Mesothelial cell of epicardium (in vitro differentiated cells): ENCODE measurements around the gene RNGTT. TPM values are rescaled to one million over a fixed set of nuclear protein-coding genes. Genes with fewer than 3 reads are reported as not detected.

Source experiments
- DNase-seq, 2 experiments: peaks; one replicate each; pipeline ENCODE4 v3.0.0; 2021; ENCODE audit warnings: low spot score in 2 of 2; ENCODE audit not compliant: unreplicated experiment in 2 of 2
- H3K27ac Mint-ChIP-seq: 2 replicates; pipeline ENCODE4 v1.8.0; 2021; ENCODE audit warnings: mixed read lengths
- H3K27me3 Mint-ChIP-seq: 2 replicates; pipeline ENCODE4 v1.8.0; 2021; ENCODE audit warnings: low read depth, mixed read lengths
- H3K36me3 Mint-ChIP-seq: 2 replicates; pipeline ENCODE4 v1.8.0; 2021; ENCODE audit warnings: mixed read lengths
- H3K4me1 Mint-ChIP-seq: 2 replicates; pipeline ENCODE4 v1.8.0; 2021; ENCODE audit warnings: mixed read lengths
- H3K4me3 Mint-ChIP-seq: 2 replicates; pipeline ENCODE4 v1.8.0; 2021; ENCODE audit warnings: mild to moderate bottlenecking, moderate library complexity, mixed read lengths
- H3K9me3 Mint-ChIP-seq: 2 replicates; pipeline ENCODE4 v1.8.0; 2021; ENCODE audit warnings: mixed read lengths
- CTCF ChIP-seq: fragments of 200-600 bp; sonication (generic); IDR thresholded peaks from one replicate; pipeline ENCODE4 v1.5.0; 2021; ENCODE audit warnings: antibody characterized with exemption; ENCODE audit not compliant: unreplicated experiment
- total RNA-seq: library from RNA; stranded (reverse); gene quantifications from 3 replicates; pipeline ENCODE4 v1.2.1, GENCODE V29; 2021

Gene RNGTT
- 15.6 to 16.5 TPM (median 16.0 TPM) in 3 replicates for total RNA-seq

GRCh38 chr6:88963139-88964090, at the start of gene RNGTT:
TSS of gene RNGTT (minus strand) at chr6:88963618. CDS start at chr6:88963409, 209 bp downstream.
- Mint-ChIP-seq H3K36me3 (peaks cover 7% of the 10 kb centered on the region), H3K27me3 (no peaks in the 10 kb centered on the region), H3K4me1 (peaks cover 27% of the 10 kb centered on the region), H3K9me3 (peaks cover 9% of the 10 kb centered on the region), H3K27ac (peak within 1 kb of the TSS; percentile 97), H3K4me3 (peak within 1 kb of the TSS; percentile 99)
- peak; percentile 97 for DNase-seq
- TF ChIP-seq CTCF, result no peak

GRCh38 chr6:89011436-89011835, 48.0 kb upstream of the RNGTT start:
- Mint-ChIP-seq H3K27me3 (no peaks in the 10 kb centered on the region), H3K9me3 (peaks cover 9% of the 10 kb centered on the region), H3K4me1 (peaks cover 22% of the 10 kb centered on the region), H3K4me3 (no peak overlapping the region), H3K27ac (no peak overlapping the region), H3K36me3 (no peaks in the 10 kb centered on the region)
- no peak for DNase-seq
- TF ChIP-seq CTCF, result no peak

- H3K27me3 Mint-ChIP-seq, result no peaks in the 10 kb centered on the region
- TF ChIP-seq CTCF, result no peak
- no peak for DNase-seq
- peaks cover 22% of the 10 kb centered on the region for H3K4me1 Mint-ChIP-seq
- no peak overlapping the region for H3K4me3 Mint-ChIP-seq
- H3K9me3 Mint-ChIP-seq, result peaks cover 5% of the 10 kb centered on the region
- no peak overlapping the region for H3K27ac Mint-ChIP-seq
- H3K36me3 Mint-ChIP-seq, result no peaks in the 10 kb centered on the region
Measured at GRCh38 chr6:89010825-89011224, 47.4 kb upstream of the RNGTT start.

- TF ChIP-seq CTCF, result no peak
- Mint-ChIP-seq H3K9me3 (no peaks in the 10 kb centered on the region), H3K36me3 (no peaks in the 10 kb centered on the region), H3K4me1 (peaks cover 22% of the 10 kb centered on the region), H3K27me3 (no peaks in the 10 kb centered on the region), H3K4me3 (no peak overlapping the region), H3K27ac (no peak overlapping the region)
- no peak for DNase-seq
Measured at GRCh38 chr6:89009624-89010059, 46.2 kb upstream of the RNGTT start.

- DNase-seq, result no peak
- Mint-ChIP-seq H3K36me3 (no peaks in the 10 kb centered on the region), H3K9me3 (no peaks in the 10 kb centered on the region), H3K4me1 (peaks cover 22% of the 10 kb centered on the region), H3K27me3 (no peaks in the 10 kb centered on the region), H3K27ac (no peak overlapping the region), H3K4me3 (no peak overlapping the region)
- TF ChIP-seq CTCF, result no peak
Measured at GRCh38 chr6:89008815-89009374, 45.5 kb upstream of the RNGTT start.
